SK-N-SH (cell line): ENCODE data around the gene NEGR1. TPM values are rescaled to one million over a fixed set of nuclear protein-coding genes. Genes with fewer than 3 reads are reported as not detected.

ENCODE experiments used
- CTCF ChIA-PET: fragments of 300-600, 350-600 bp; formaldehyde crosslinking; extraction: SDS; loops from one replicate; lab custom pipeline; 2021; lab: Yijun Ruan, JAX
- POLR2A ChIA-PET: fragments of 350-600 bp; sonication (Branson Sonifier 250); formaldehyde crosslinking; extraction: SDS; loops from one replicate; lab custom pipeline; 2020; ENCODE audit warnings: antibody characterized with exemption, inconsistent platforms; lab: Yijun Ruan, JAX
- DNase-seq: peaks from one replicate; pipeline ENCODE4 v3.0.0; 2012
- H2AFZ ChIP-seq: fragments of 200-600 bp; sonication (generic); 2 replicates; pipeline ENCODE4 v1.8.1; 2016; ENCODE audit warnings: antibody characterized with exemption, mild to moderate bottlenecking, low read depth
- H3F3A ChIP-seq: fragments of 200-600 bp; sonication (generic); replicated peaks from 2 replicates; pipeline ENCODE3; 2016; ENCODE audit warnings: antibody characterized with exemption, mild to moderate bottlenecking; ENCODE audit not compliant: insufficient read depth
- H3K27ac ChIP-seq, 2 experiments: fragments of 200-500 bp in 1 of 2; fragments of 200-600 bp in 1 of 2; sonication (Bioruptor generic) in 1 of 2; sonication (generic), shearing (Covaris generic) in 1 of 2; 2 replicates each; pipeline versions ENCODE4 v1.5.1 to v1.6.1; 2014 to 2016; ENCODE audit warnings: low read depth in 2 of 2, inconsistent platforms in 1 of 2, low read length in 1 of 2, mild to moderate bottlenecking in 1 of 2, mixed read lengths in 1 of 2
- H3K27me3 ChIP-seq: fragments of 200-600 bp; sonication (generic), shearing (Covaris generic); 2 replicates; pipeline ENCODE4 v1.6.1; 2016; ENCODE audit warnings: mixed run types; ENCODE audit not compliant: insufficient read depth
- H3K36me3 ChIP-seq, 2 experiments: fragments of 200-500 bp in 1 of 2; fragments of 200-600 bp in 1 of 2; sonication (Bioruptor generic) in 1 of 2; sonication (generic) in 1 of 2; replicated peaks in 1 of 2; 2 replicates each; pipeline versions ENCODE3 to v1.5.1; 2014 to 2016; ENCODE audit warnings: low read length in 1 of 2, mild to moderate bottlenecking in 1 of 2; ENCODE audit not compliant: insufficient read depth in 2 of 2, control insufficient read depth in 1 of 2
- H3K4me1 ChIP-seq, 2 experiments: fragments of 200-500 bp in 1 of 2; fragments of 200-600 bp in 1 of 2; sonication (Bioruptor generic) in 1 of 2; sonication (generic), shearing (Covaris generic) in 1 of 2; 2 replicates each; pipeline versions ENCODE4 v1.5.1 to v1.6.1; 2014 to 2016; ENCODE audit warnings: low read depth in 1 of 2, low read length in 1 of 2, mixed run types in 1 of 2; ENCODE audit not compliant: insufficient read depth in 2 of 2, control insufficient read depth in 1 of 2
- H3K4me2 ChIP-seq: fragments of 200-600 bp; sonication (generic), shearing (Covaris generic); 2 replicates; pipeline ENCODE4 v1.6.1; 2017; ENCODE audit warnings: mixed run types
- H3K4me3 ChIP-seq, 2 experiments: fragments of 200-500 bp in 1 of 2; fragments of 200-600 bp in 1 of 2; sonication (Bioruptor generic) in 1 of 2; sonication (generic), shearing (Covaris generic) in 1 of 2; 2 replicates each; pipeline versions ENCODE4 v1.5.1 to v1.8.1; 2014 to 2016; ENCODE audit warnings: low read depth in 2 of 2, inconsistent platforms in 1 of 2, low read length in 1 of 2, mild to moderate bottlenecking in 1 of 2, mixed read lengths in 1 of 2, moderate library complexity in 1 of 2
- H3K79me2 ChIP-seq: fragments of 200-600 bp; sonication (generic); 2 replicates; pipeline ENCODE4 v1.8.1; 2017; ENCODE audit warnings: mild to moderate bottlenecking; ENCODE audit not compliant: insufficient read depth
- H3K9ac ChIP-seq: fragments of 200-600 bp; sonication (generic); 2 replicates; pipeline ENCODE4 v1.6.1; 2017; ENCODE audit warnings: mixed run types
- H3K9me2 ChIP-seq: fragments of 200-600 bp; sonication (generic); 2 replicates; pipeline ENCODE4 v1.6.1; 2017; ENCODE audit warnings: mixed run types
- H3K9me3 ChIP-seq: fragments of 200-600 bp; sonication (generic); 2 replicates; pipeline ENCODE4 v1.6.1; 2017; ENCODE audit warnings: mixed run types, mild to moderate bottlenecking, moderate library complexity
- H4K20me1 ChIP-seq: fragments of 200-600 bp; sonication (generic); 2 replicates; pipeline ENCODE4 v1.6.1; 2017; ENCODE audit warnings: mild to moderate bottlenecking, mixed run types; ENCODE audit not compliant: insufficient read depth
- CHD2 ChIP-seq: fragments of 150-350 bp; IDR thresholded peaks from 2 replicates; pipeline ENCODE4 v1.6.1; 2018; ENCODE audit warnings: low read length; ENCODE audit not compliant: partially characterized antibody
- CTCF ChIP-seq: fragments of 200-600 bp; sonication (generic); IDR thresholded peaks from 2 replicates; pipeline ENCODE4 v1.6.1; 2017; ENCODE audit warnings: antibody characterized with exemption, mild to moderate bottlenecking, moderate library complexity
- ELF1 ChIP-seq: IDR thresholded peaks from 2 replicates; pipeline ENCODE4 v1.4.0; 2012
- EZH2phosphoT487 ChIP-seq: fragments of 200-600 bp; sonication (generic); IDR thresholded peaks from 2 replicates; pipeline ENCODE4 v1.6.1; 2017; ENCODE audit warnings: low read depth, mixed run types, mild to moderate bottlenecking, antibody characterized with exemption, moderate library complexity, borderline replicate concordance
- FOSL2 ChIP-seq: IDR thresholded peaks from 2 replicates; pipeline ENCODE4 v1.4.0; 2012; ENCODE audit warnings: low read depth, mild to moderate bottlenecking, moderate library complexity, borderline replicate concordance
- FOXJ3 ChIP-seq: sonication (generic); formaldehyde crosslinking; IDR thresholded peaks from 2 replicates; pipeline ENCODE4 v1.5.1; 2020; ENCODE audit warnings: mild to moderate bottlenecking, missing genetic modification reagents
- FOXM1 ChIP-seq: IDR thresholded peaks from 2 replicates; pipeline ENCODE4 v1.4.0; 2012; ENCODE audit warnings: low read depth, mild to moderate bottlenecking
- GABPA ChIP-seq: IDR thresholded peaks from 2 replicates; pipeline ENCODE4 v1.4.0; 2012; ENCODE audit warnings: low read depth, mild to moderate bottlenecking
- JUND ChIP-seq: IDR thresholded peaks from 2 replicates; pipeline ENCODE4 v1.4.0; 2012
- MAX ChIP-seq: IDR thresholded peaks from 2 replicates; pipeline ENCODE4 v1.4.0; 2012; ENCODE audit warnings: low read depth
- NFIC ChIP-seq: IDR thresholded peaks from 2 replicates; pipeline ENCODE4 v1.4.0; 2012; ENCODE audit warnings: borderline replicate concordance
- NRF1 ChIP-seq: IDR thresholded peaks from 2 replicates; pipeline ENCODE4 v1.6.1; 2012; ENCODE audit warnings: low read depth, mild to moderate bottlenecking, low read length
- PBX3 ChIP-seq: IDR thresholded peaks from 2 replicates; pipeline ENCODE4; 2012
- POLR2AphosphoS5 ChIP-seq: IDR thresholded peaks from 2 replicates; pipeline ENCODE4 v1.6.1; 2012; ENCODE audit warnings: low read depth, low read length
- RAD21 ChIP-seq: IDR thresholded peaks from 2 replicates; pipeline ENCODE4 v1.6.1; 2012; ENCODE audit warnings: mild to moderate bottlenecking, low read length
- RCOR1 ChIP-seq: fragments of 150-350 bp; IDR thresholded peaks from 2 replicates; pipeline ENCODE4 v1.6.1; 2017; ENCODE audit warnings: antibody characterized with exemption, low read length
- RFX5 ChIP-seq: IDR thresholded peaks from 2 replicates; pipeline ENCODE4 v1.6.1; 2012; ENCODE audit warnings: mild to moderate bottlenecking, improper control_type of control experiment, low read length
- SIN3A ChIP-seq: IDR thresholded peaks from 2 replicates; pipeline ENCODE4 v1.6.1; 2012; ENCODE audit warnings: low read depth, mild to moderate bottlenecking, low read length, moderate library complexity, borderline replicate concordance
- SMC3 ChIP-seq: IDR thresholded peaks from 2 replicates; pipeline ENCODE4 v1.6.1; 2012; ENCODE audit warnings: low read depth, low read length, improper control_type of control experiment
- TEAD4 ChIP-seq: IDR thresholded peaks from 2 replicates; pipeline ENCODE4 v1.4.0; 2012; ENCODE audit warnings: mild to moderate bottlenecking, borderline replicate concordance; ENCODE audit not compliant: insufficient read depth
- USF1 ChIP-seq: IDR thresholded peaks from 2 replicates; pipeline ENCODE4 v1.4.0; 2012; ENCODE audit warnings: low read depth, borderline replicate concordance
- USF2 ChIP-seq: fragments of 150-350 bp; IDR thresholded peaks from 2 replicates; pipeline ENCODE4 v1.6.1; 2017; ENCODE audit warnings: antibody characterized with exemption, low read length, low read depth, borderline replicate concordance
- WGBS: methylation state at CpG from one replicate; pipeline ENCODE4 v1.1.6; 2017; ENCODE audit warnings: low lambda C conversion rate; 5-methylcytosine and 5-hydroxymethylcytosine counted together
- polyA plus RNA-seq, 3 experiments: library from polyadenylated mRNA; depleted of rRNA; stranded (reverse); fragments of >200 nt; gene quantifications; 2 replicates each; pipeline ENCODE4 v1.2.3, GENCODE V29; 2012

NEGR1 gene
- polyA plus RNA-seq, 1 of the 3 experiments (the other 2 are of a cell fraction) = 0.21 TPM

GRCh38 chr1:71561729-71562128, 720.6 kb downstream of the NEGR1 start (continued):
- TF ChIP-seq FOXJ3 (CRISPR knock-in tag) (no peak), TEAD4 (no peak), RCOR1 (no peak), RAD21 (no peak), MAX (no peak)

GRCh38 chr1:71561206-71561605, 721.1 kb downstream of the NEGR1 start:
- no peaks in the 10 kb centered on the region for H3K9me2 ChIP-seq
- no peaks in the 10 kb centered on the region for H3K36me3 ChIP-seq
- no peaks in the 10 kb centered on the region for H3K9me3 ChIP-seq
- H3K4me1 ChIP-seq = peaks cover 0 to 17% of the 10 kb centered on the region in 2 experiments; a peak in 1 of 4 replicates
- peak overlapping the region; percentile 30; the same call in 1 of the 2 replicates for H2AFZ ChIP-seq
- POLR2A ChIA-PET = no interaction called here
- H3K27me3 ChIP-seq = no peaks in the 10 kb centered on the region
- H4K20me1 ChIP-seq = no peaks in the 10 kb centered on the region
- no peaks in the 10 kb centered on the region for H3K79me2 ChIP-seq
- peak overlapping the region; percentile 60 for H3K4me2 ChIP-seq
- peak overlapping the region in 1 of 2 experiments; percentile 73; a peak in 2 of 4 replicates for H3K27ac ChIP-seq
- H3K4me3 ChIP-seq = no peak overlapping the region
- no peak for DNase-seq
- WGBS = 15% methylated on average over 2 of the region's 2 CpGs
- CTCF ChIA-PET = no interaction called here
- no peak overlapping the region for H3K9ac ChIP-seq
- peaks cover 21% of the 10 kb centered on the region for H3F3A ChIP-seq
- no peak for TF ChIP-seq PBX3
- peak; percentile 31; the same call in 1 of the 2 replicates for TF ChIP-seq NFIC
- 0 out of 2 replicates have a peak, but pooled peaks have one; percentile 19 for TF ChIP-seq FOSL2

- Histone ChIP-seq H3K27me3 (no peaks in the 10 kb centered on the region), H3K9ac (no peak overlapping the region), H3K27ac (no peak overlapping the region), H3K79me2 (no peaks in the 10 kb centered on the region), H3K4me1 (peaks cover 0 to 17% of the 10 kb centered on the region in 2 experiments; a peak in 1 of 4 replicates), H3F3A (peaks cover 21% of the 10 kb centered on the region), H2AFZ (no peak overlapping the region), H3K9me2 (no peaks in the 10 kb centered on the region), H3K9me3 (no peaks in the 10 kb centered on the region), H4K20me1 (no peaks in the 10 kb centered on the region), H3K4me3 (no peak overlapping the region), H3K36me3 (no peaks in the 10 kb centered on the region), H3K4me2 (no peak overlapping the region)
- no peak for DNase-seq
- CTCF ChIA-PET = interaction anchor here (1.2 kb wide), 1 partner anchor 10 kb away, joined by 4 read pairs; no protein-coding TSS in a partner anchor
- POLR2A ChIA-PET = no interaction called here
- 89% methylated on average over 1 of the region's 1 CpG for WGBS
- TF ChIP-seq TEAD4 (no peak), RCOR1 (no peak), CTCF (no peak), GABPA (no peak), NRF1 (no peak), POLR2AphosphoS5 (no peak), EZH2phosphoT487 (no peak), RFX5 (no peak), JUND (no peak), USF2 (no peak), USF1 (no peak), SMC3 (no peak), SIN3A (no peak), FOXM1 (no peak), NFIC (no peak), CHD2 (no peak), ELF1 (no peak), FOXJ3 (CRISPR knock-in tag) (no peak), FOSL2 (no peak)
These were observed 722.5 kb downstream of the NEGR1 start for GRCh38 chr1:71559880-71560279.
